Calu3 (cell line): Measurements from ENCODE around the gene BRCA2. TPM values are rescaled to one million over a fixed set of nuclear protein-coding genes. Genes with fewer than 3 reads are reported as not detected.

ENCODE experiments used
- BruUV-seq: library from RNA; stranded (reverse); fragments of 400-500 nt; replicated peaks from 2 replicates; lab custom pipeline; 2021; lab: Mats Ljungman, UMichigan
- CTCF ChIA-PET: fragments of 300-600 bp; sonication (Branson Sonifier 250); formaldehyde crosslinking; loops from one replicate; lab custom pipeline; 2022; ENCODE audit warnings: antibody characterized with exemption; lab: Charles Lee
- DNase-seq: peaks from one replicate; pipeline ENCODE4 v3.0.0; 2022
- H3K27ac Mint-ChIP-seq: one replicate; pipeline ENCODE4 v1.8.0; 2022; ENCODE audit warnings: mixed read lengths; ENCODE audit not compliant: unreplicated experiment
- H3K27me3 Mint-ChIP-seq: one replicate; pipeline ENCODE4 v1.8.0; 2022; ENCODE audit warnings: mixed read lengths; ENCODE audit not compliant: unreplicated experiment
- H3K36me3 Mint-ChIP-seq: one replicate; pipeline ENCODE4 v1.8.0; 2022; ENCODE audit warnings: mild to moderate bottlenecking, moderate library complexity, mixed read lengths; ENCODE audit not compliant: insufficient read depth, unreplicated experiment
- H3K4me1 Mint-ChIP-seq: one replicate; pipeline ENCODE4 v1.8.0; 2022; ENCODE audit warnings: mild to moderate bottlenecking, low read depth, mixed read lengths; ENCODE audit not compliant: unreplicated experiment
- H3K4me3 Mint-ChIP-seq: one replicate; pipeline ENCODE4 v1.8.0; 2022; ENCODE audit warnings: mild to moderate bottlenecking, low read depth, moderate library complexity, mixed read lengths; ENCODE audit not compliant: unreplicated experiment
- H3K9me3 Mint-ChIP-seq: one replicate; pipeline ENCODE4 v1.8.0; 2022; ENCODE audit warnings: low read depth, mixed read lengths; ENCODE audit not compliant: unreplicated experiment
- CTCF ChIP-seq: fragments of 200-600 bp; IDR thresholded peaks from one replicate; pipeline ENCODE4 v1.8.0; 2022; ENCODE audit warnings: antibody characterized with exemption; ENCODE audit not compliant: unreplicated experiment
- intact Hi-C: fragments of 100-400 bp; cut with micrococcal nuclease; formaldehyde crosslinking; loops from one replicate; pipeline ENCODE4 v1.10.0; 2022; ENCODE audit not compliant: unreplicated experiment
- total RNA-seq: library from RNA; stranded (reverse); gene quantifications from 2 replicates; pipeline ENCODE4 v1.2.3, GENCODE V29; 2022

Gene BRCA2
- total RNA-seq, 1 experiment from 2014 or later = 12.8 TPM

- Mint-ChIP-seq H3K4me1 (no peaks in the 10 kb centered on the region), H3K9me3 (no peaks in the 10 kb centered on the region), H3K4me3 (no peak overlapping the region), H3K27me3 (no peaks in the 10 kb centered on the region), H3K36me3 (no peaks in the 10 kb centered on the region), H3K27ac (no peak overlapping the region)
- no peak for DNase-seq
- BruUV-seq = no TSS peak
- no peak for TF ChIP-seq CTCF
- CTCF ChIA-PET = no interaction called here
- intact Hi-C loops = no loop called here
Measured at GRCh38 chr13:32297206-32297605, 18.1 kb upstream of the BRCA2 start.

- no TSS peak for BruUV-seq
- H3K27ac Mint-ChIP-seq = no peak overlapping the region
- H3K4me1 Mint-ChIP-seq = no peaks in the 10 kb centered on the region
- H3K36me3 Mint-ChIP-seq = no peaks in the 10 kb centered on the region
- intact Hi-C loops = no loop called here
- H3K9me3 Mint-ChIP-seq = no peaks in the 10 kb centered on the region
- CTCF ChIA-PET = no interaction called here
- DNase-seq = no peak
- no peak for TF ChIP-seq CTCF
- no peak overlapping the region for H3K4me3 Mint-ChIP-seq
- H3K27me3 Mint-ChIP-seq = no peaks in the 10 kb centered on the region
Measured at GRCh38 chr13:32298695-32299094, 16.6 kb upstream of the BRCA2 start.

GRCh38 chr13:32299893-32300292, 15.4 kb upstream of the BRCA2 start:
- no TSS peak for BruUV-seq
- H3K27ac Mint-ChIP-seq = no peak overlapping the region
- no peaks in the 10 kb centered on the region for H3K4me1 Mint-ChIP-seq
- H3K36me3 Mint-ChIP-seq = no peaks in the 10 kb centered on the region
- intact Hi-C loops = no loop called here
- H3K4me3 Mint-ChIP-seq = no peak overlapping the region
- no peak for DNase-seq
- no peak for TF ChIP-seq CTCF
- no peaks in the 10 kb centered on the region for H3K27me3 Mint-ChIP-seq
- H3K9me3 Mint-ChIP-seq = no peaks in the 10 kb centered on the region
- CTCF ChIA-PET = no interaction called here

GRCh38 chr13:32300406-32300805, 14.9 kb upstream of the BRCA2 start:
- intact Hi-C loops = no loop called here
- Mint-ChIP-seq H3K36me3 (no peaks in the 10 kb centered on the region), H3K4me3 (no peak overlapping the region), H3K27me3 (no peaks in the 10 kb centered on the region), H3K27ac (no peak overlapping the region), H3K4me1 (no peaks in the 10 kb centered on the region), H3K9me3 (no peaks in the 10 kb centered on the region)
- CTCF ChIA-PET = no interaction called here
- DNase-seq = no peak
- no peak for TF ChIP-seq CTCF
- no TSS peak for BruUV-seq
